ENCODE measurements around the gene CLK4. TPM values are rescaled to one million over a fixed set of nuclear protein-coding genes. Genes with fewer than 3 reads are reported as not detected.

Gene CLK4
- total and polyA plus RNA-seq, 2 of the 8 experiments (the other 6 are each of a cell fraction or from before 2014, with no cell fraction given), result 8.1 to 12.6 TPM

- H3K79me2 ChIP-seq (ENCODE audit: control insufficient read depth in 1 of 2, insufficient read depth in 2 of 2, low read length in 2 of 2), result no peaks in the 10 kb centered on the region
- peak overlapping the region; percentile 24; the same call in 1 of the 2 replicates for H2BK5ac ChIP-seq (ENCODE audit: low read depth, low read length)
- ChIA-PET POLR2A (ENCODE audit: partially characterized antibody) (interaction anchor here (1.0 to 2.6 kb wide), 2 partner anchors 12 to 114 kb away, joined by 4 to 11 read pairs; partner anchors contain the start of gene COL23A1), CTCF (ENCODE audit: partially characterized antibody) (interaction anchor here (0.7 to 1.1 kb wide), 4 partner anchors 9 to 115 kb away, joined by 3 to 4 read pairs (median 3); no protein-coding TSS in a partner anchor)
- no peak overlapping the region for H3K14ac ChIP-seq (ENCODE audit: insufficient read length)
- peak overlapping the region; percentile 83 for H4K91ac ChIP-seq (replicated peaks; ENCODE audit: insufficient read length, low read length)
- peaks cover 4 to 5% of the 10 kb centered on the region in 2 experiments; a peak in 2 of 4 replicates for H3K9me3 ChIP-seq (ENCODE audit: insufficient read depth in 2 of 2, low read depth in 1 of 2, low read length in 1 of 2)
- H2BK15ac ChIP-seq (ENCODE audit: low read length), result peak overlapping the region; percentile 72; the same call in 1 of the 2 replicates
- peaks cover 0 to 17% (median 11%) of the 10 kb centered on the region in 4 experiments; a peak in 6 of 7 replicates for H3K27me3 ChIP-seq (replicated peaks in 1 of 4; ENCODE audit: control insufficient read depth in 3 of 4, extremely low read depth in 1 of 4, insufficient read depth in 3 of 4, low read length in 3 of 4)
- no peak overlapping the region for H3K23ac ChIP-seq (ENCODE audit: insufficient read length)
- peaks cover 0 to 11% (median 4%) of the 10 kb centered on the region in 4 experiments; a peak in 4 of 7 replicates for H3K4me1 ChIP-seq (replicated peaks in 1 of 4; ENCODE audit: control insufficient read depth in 3 of 4, insufficient read depth in 4 of 4, low read length in 3 of 4)
- DNase-seq (ENCODE audit: low read depth in 1 of 2, low spot score in 2 of 2) (peak in 1 of 2 experiments; percentile 76), FAIRE-seq (no peak)
- peak overlapping the region; percentile 74; the same call in 1 of the 2 replicates for H4K8ac ChIP-seq (ENCODE audit: extremely low read depth, insufficient read depth, low read length)
- peak overlapping the region; percentile 57 to 74 (median 62) for H3K4me3 ChIP-seq (ENCODE audit: extremely low read depth in 1 of 4, insufficient read depth in 2 of 4, low read depth in 3 of 4, low read length in 4 of 4)
- 0 out of 2 replicates have a peak overlapping the region, but pooled peaks have one; percentile 85 for H2AFZ ChIP-seq (ENCODE audit: low read length)
- H3K9ac ChIP-seq (replicated peaks in 1 of 4; ENCODE audit: extremely low read depth in 1 of 4, low read depth in 3 of 4, low read length in 3 of 4), result peak overlapping the region in 3 of 4 experiments; percentile 29 to 85 (median 53); a peak in 4 of 7 replicates
- H2BK20ac ChIP-seq (ENCODE audit: low read length), result no peak overlapping the region
- WGBS, 2 experiments (ENCODE audit: extremely low coverage in 1 of 2, insufficient coverage in 1 of 2, insufficient read length in 1 of 2, insufficient replicate concordance in 2 of 2, low coverage in 1 of 2, low lambda C conversion rate in 2 of 2, missing lambda C conversion rate in 1 of 2), result 4% methylated on average over 59 of the region's 92 CpGs; no CpG with 5 or more reads in 1 of the 2 experiments
- peak overlapping the region; percentile 90 to 97 for H3K4me2 ChIP-seq (ENCODE audit: insufficient read depth in 1 of 2, low read depth in 2 of 2, low read length in 2 of 2)
- H4K20me1 ChIP-seq (replicated peaks in 1 of 2; ENCODE audit: control insufficient read depth in 1 of 2, insufficient read depth in 2 of 2, low read length in 2 of 2), result peaks cover 0 to 5% of the 10 kb centered on the region in 2 experiments
- H3K79me1 ChIP-seq (ENCODE audit: low read depth, low read length), result no peaks in the 10 kb centered on the region
- no peak overlapping the region for H2AK5ac ChIP-seq (ENCODE audit: low read depth, low read length)
- no peak overlapping the region for H3K27ac ChIP-seq (ENCODE audit: low read depth, low read length)
- peak overlapping the region; percentile 78 for H3K18ac ChIP-seq (ENCODE audit: extremely low read depth, low read length)
- H3K4ac ChIP-seq (replicated peaks; ENCODE audit: insufficient read length, low read depth, low read length), result no peak overlapping the region
- H3K36me3 ChIP-seq (ENCODE audit: control insufficient read depth in 2 of 4, insufficient read depth in 4 of 4, low read length in 3 of 4), result no peaks in the 10 kb centered on the region
- H3K23me2 ChIP-seq (ENCODE audit: low read depth, low read length), result peaks cover 7% of the 10 kb centered on the region; the same call in 1 of the 2 replicates
- H4K5ac ChIP-seq (ENCODE audit: insufficient read length, low read depth, low read length), result no peak overlapping the region
- H2BK12ac ChIP-seq (ENCODE audit: low read depth, low read length), result no peak overlapping the region
- H2BK120ac ChIP-seq (replicated peaks; ENCODE audit: low read depth, low read length), result no peak overlapping the region
- H3K56ac ChIP-seq (replicated peaks; ENCODE audit: insufficient read length, low read depth, low read length), result peak overlapping the region; percentile 70
- TF ChIP-seq NRF1 (IDR thresholded peaks at IDR 0.05; ENCODE audit: low read depth, low read length) (no peak), POLR2AphosphoS5 (IDR thresholded peaks at IDR 0.05; ENCODE audit: low read depth, low read length) (no peak), TAF7 (optimal IDR thresholded peaks at IDR 0.05; ENCODE audit: borderline replicate concordance, low read depth, low read length) (no peak), TAF1 (IDR thresholded peaks at IDR 0.05; ENCODE audit: low read depth, low read length) (peak; percentile 7; the same call in 1 of the 2 replicates), ATF3 (IDR thresholded peaks at IDR 0.05; ENCODE audit: insufficient read depth, low read depth, low read length) (no peak), SIRT6 (IDR thresholded peaks at IDR 0.05; ENCODE audit: low read length) (no peak), CBX8 (IDR thresholded peaks at IDR 0.05; ENCODE audit: borderline replicate concordance, low read depth, low read length) (no peak), MAX (IDR thresholded peaks at IDR 0.05) (no peak), RNF2 (IDR thresholded peaks at IDR 0.05; ENCODE audit: borderline replicate concordance, low read depth, low read length, missing control alignments, poor library complexity, severe bottlenecking) (no peak), JUN (IDR thresholded peaks at IDR 0.05; ENCODE audit: low read depth, low read length) (no peak)
These were observed 50.1 kb downstream of the CLK4 start for GRCh38 chr5:178576591-178577351.

Measured in H1 (cell line).